ENCODE data around the gene SLC25A19. TPM values are rescaled to one million over a fixed set of nuclear protein-coding genes. Genes with fewer than 3 reads are reported as not detected.

The SLC25A19 gene
- total and polyA plus RNA-seq, 2 of the 8 experiments (the other 6 are each of a cell fraction or from before 2014, with no cell fraction given) = 28.6 to 32.6 TPM

DNA sequence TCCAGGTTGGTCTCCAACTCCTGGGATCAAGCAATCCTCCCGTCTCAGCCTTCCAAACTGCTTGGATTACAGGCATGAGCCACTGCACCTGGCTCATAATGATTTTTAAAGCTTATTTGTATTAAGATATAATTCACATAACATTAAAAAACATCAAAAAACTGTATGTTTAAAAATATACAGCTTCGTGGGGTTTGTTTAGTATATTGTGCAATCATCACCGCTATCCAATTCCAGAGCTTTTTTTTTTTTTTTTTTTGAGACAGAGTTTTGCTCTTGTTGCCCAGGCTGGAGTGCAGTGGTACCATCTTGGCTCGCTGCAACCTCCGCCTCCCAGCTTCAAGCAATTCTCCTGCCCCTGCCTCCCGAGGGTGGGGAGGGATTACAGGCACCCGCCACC lies 11.0 kb upstream of the SLC25A19 start (continued):
- TF ChIP-seq, protein P1, sequence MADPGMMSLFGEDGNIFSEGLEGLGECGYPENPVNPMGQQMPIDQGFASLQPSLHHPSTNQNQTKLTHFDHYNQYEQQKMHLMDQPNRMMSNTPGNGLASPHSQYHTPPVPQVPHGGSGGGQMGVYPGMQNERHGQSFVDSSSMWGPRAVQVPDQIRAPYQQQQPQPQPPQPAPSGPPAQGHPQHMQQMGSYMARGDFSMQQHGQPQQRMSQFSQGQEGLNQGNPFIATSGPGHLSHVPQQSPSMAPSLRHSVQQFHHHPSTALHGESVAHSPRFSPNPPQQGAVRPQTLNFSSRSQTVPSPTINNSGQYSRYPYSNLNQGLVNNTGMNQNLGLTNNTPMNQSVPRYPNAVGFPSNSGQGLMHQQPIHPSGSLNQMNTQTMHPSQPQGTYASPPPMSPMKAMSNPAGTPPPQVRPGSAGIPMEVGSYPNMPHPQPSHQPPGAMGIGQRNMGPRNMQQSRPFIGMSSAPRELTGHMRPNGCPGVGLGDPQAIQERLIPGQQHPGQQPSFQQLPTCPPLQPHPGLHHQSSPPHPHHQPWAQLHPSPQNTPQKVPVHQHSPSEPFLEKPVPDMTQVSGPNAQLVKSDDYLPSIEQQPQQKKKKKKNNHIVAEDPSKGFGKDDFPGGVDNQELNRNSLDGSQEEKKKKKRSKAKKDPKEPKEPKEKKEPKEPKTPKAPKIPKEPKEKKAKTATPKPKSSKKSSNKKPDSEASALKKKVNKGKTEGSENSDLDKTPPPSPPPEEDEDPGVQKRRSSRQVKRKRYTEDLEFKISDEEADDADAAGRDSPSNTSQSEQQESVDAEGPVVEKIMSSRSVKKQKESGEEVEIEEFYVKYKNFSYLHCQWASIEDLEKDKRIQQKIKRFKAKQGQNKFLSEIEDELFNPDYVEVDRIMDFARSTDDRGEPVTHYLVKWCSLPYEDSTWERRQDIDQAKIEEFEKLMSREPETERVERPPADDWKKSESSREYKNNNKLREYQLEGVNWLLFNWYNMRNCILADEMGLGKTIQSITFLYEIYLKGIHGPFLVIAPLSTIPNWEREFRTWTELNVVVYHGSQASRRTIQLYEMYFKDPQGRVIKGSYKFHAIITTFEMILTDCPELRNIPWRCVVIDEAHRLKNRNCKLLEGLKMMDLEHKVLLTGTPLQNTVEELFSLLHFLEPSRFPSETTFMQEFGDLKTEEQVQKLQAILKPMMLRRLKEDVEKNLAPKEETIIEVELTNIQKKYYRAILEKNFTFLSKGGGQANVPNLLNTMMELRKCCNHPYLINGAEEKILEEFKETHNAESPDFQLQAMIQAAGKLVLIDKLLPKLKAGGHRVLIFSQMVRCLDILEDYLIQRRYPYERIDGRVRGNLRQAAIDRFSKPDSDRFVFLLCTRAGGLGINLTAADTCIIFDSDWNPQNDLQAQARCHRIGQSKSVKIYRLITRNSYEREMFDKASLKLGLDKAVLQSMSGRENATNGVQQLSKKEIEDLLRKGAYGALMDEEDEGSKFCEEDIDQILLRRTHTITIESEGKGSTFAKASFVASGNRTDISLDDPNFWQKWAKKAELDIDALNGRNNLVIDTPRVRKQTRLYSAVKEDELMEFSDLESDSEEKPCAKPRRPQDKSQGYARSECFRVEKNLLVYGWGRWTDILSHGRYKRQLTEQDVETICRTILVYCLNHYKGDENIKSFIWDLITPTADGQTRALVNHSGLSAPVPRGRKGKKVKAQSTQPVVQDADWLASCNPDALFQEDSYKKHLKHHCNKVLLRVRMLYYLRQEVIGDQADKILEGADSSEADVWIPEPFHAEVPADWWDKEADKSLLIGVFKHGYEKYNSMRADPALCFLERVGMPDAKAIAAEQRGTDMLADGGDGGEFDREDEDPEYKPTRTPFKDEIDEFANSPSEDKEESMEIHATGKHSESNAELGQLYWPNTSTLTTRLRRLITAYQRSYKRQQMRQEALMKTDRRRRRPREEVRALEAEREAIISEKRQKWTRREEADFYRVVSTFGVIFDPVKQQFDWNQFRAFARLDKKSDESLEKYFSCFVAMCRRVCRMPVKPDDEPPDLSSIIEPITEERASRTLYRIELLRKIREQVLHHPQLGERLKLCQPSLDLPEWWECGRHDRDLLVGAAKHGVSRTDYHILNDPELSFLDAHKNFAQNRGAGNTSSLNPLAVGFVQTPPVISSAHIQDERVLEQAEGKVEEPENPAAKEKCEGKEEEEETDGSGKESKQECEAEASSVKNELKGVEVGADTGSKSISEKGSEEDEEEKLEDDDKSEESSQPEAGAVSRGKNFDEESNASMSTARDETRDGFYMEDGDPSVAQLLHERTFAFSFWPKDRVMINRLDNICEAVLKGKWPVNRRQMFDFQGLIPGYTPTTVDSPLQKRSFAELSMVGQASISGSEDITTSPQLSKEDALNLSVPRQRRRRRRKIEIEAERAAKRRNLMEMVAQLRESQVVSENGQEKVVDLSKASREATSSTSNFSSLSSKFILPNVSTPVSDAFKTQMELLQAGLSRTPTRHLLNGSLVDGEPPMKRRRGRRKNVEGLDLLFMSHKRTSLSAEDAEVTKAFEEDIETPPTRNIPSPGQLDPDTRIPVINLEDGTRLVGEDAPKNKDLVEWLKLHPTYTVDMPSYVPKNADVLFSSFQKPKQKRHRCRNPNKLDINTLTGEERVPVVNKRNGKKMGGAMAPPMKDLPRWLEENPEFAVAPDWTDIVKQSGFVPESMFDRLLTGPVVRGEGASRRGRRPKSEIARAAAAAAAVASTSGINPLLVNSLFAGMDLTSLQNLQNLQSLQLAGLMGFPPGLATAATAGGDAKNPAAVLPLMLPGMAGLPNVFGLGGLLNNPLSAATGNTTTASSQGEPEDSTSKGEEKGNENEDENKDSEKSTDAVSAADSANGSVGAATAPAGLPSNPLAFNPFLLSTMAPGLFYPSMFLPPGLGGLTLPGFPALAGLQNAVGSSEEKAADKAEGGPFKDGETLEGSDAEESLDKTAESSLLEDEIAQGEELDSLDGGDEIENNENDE (IDR thresholded peaks at IDR 0.05; ENCODE audit: insufficient replicate concordance, low read length) = no peak
- TF ChIP-seq BACH1 (IDR thresholded peaks at IDR 0.05; ENCODE audit: low read length) (no peak), TEAD4 (IDR thresholded peaks at IDR 0.05; ENCODE audit: low read depth, low read length) (no peak), GABPA (IDR thresholded peaks at IDR 0.05; ENCODE audit: borderline replicate concordance, insufficient read depth, low read length) (no peak), SIN3A (conservative IDR thresholded peaks at IDR 0.05 in 1 of 2, IDR thresholded peaks at IDR 0.05 in 1 of 2; ENCODE audit: low read depth in 1 of 2, low read length in 2 of 2) (no peak), SP4 (IDR thresholded peaks at IDR 0.05; ENCODE audit: low read length) (no peak), KDM5A (IDR thresholded peaks at IDR 0.05; ENCODE audit: low read length) (no peak), POU5F1 (IDR thresholded peaks at IDR 0.05; ENCODE audit: low read depth, low read length) (no peak)
